HEK293 (cell line): ENCODE results near the gene CAMSAP3.

Experiments used
- CTCF ChIP-seq: fragments of 450-650 bp; formaldehyde crosslinking; IDR thresholded peaks from 2 replicates; pipeline ENCODE4 v1.5.1; 2016; ENCODE audit warnings: missing biosample characterization, missing genetic modification characterization
- REST ChIP-seq: fragments of 450-650 bp; formaldehyde crosslinking; IDR thresholded peaks from 2 replicates; pipeline ENCODE4 v1.5.1; 2016; ENCODE audit warnings: missing biosample characterization, missing genetic modification characterization
- ZNF274 ChIP-seq, 2 experiments: fragments of 200-500 bp in 1 of 2; fragments of 450-650 bp in 1 of 2; sonication (Bioruptor generic) in 1 of 2; formaldehyde crosslinking in 1 of 2; IDR thresholded peaks; 2 replicates each; pipeline versions ENCODE4 v1.5.1 to v1.6.1; 2014 to 2016; ENCODE audit warnings: borderline replicate concordance in 1 of 2, inconsistent platforms in 1 of 2, low read length in 1 of 2, missing biosample characterization in 1 of 2, missing genetic modification characterization in 1 of 2
- ZNF398 ChIP-seq: fragments of 450-650 bp; formaldehyde crosslinking; IDR thresholded peaks from 2 replicates; pipeline ENCODE4 v1.5.1; 2017; ENCODE audit warnings: missing biosample characterization, missing genetic modification characterization
- ZNF501 ChIP-seq: fragments of 450-650 bp; formaldehyde crosslinking; IDR thresholded peaks from 2 replicates; pipeline ENCODE4 v1.5.1; 2016; ENCODE audit warnings: missing biosample characterization, missing genetic modification characterization
- ZNF626 ChIP-seq: fragments of 450-650 bp; sonication (Bioruptor Pico); formaldehyde crosslinking; IDR thresholded peaks from 2 replicates; pipeline ENCODE4 v1.5.1; 2018; ENCODE audit warnings: missing biosample characterization, missing genetic modification characterization, inconsistent platforms
- ZNF768 ChIP-seq: fragments of 450-650 bp; formaldehyde crosslinking; IDR thresholded peaks from 2 replicates; pipeline ENCODE4 v1.5.1; 2018; ENCODE audit warnings: missing biosample characterization, mild to moderate bottlenecking, missing genetic modification characterization
- ZSCAN18 ChIP-seq: fragments of 450-650 bp; formaldehyde crosslinking; IDR thresholded peaks from 2 replicates; pipeline ENCODE4 v1.5.1; 2016; ENCODE audit warnings: missing biosample characterization, missing genetic modification characterization

- no peak for TF ChIP-seq CTCF
- no peak for TF ChIP-seq ZNF768 (tag by site-specific recombination)
- TF ChIP-seq ZSCAN18 (tag by site-specific recombination), result no peak
- TF ChIP-seq ZNF501 (tag by site-specific recombination), result no peak
- TF ChIP-seq ZNF626, result no peak
- TF ChIP-seq ZNF398 (tag by site-specific recombination), result no peak
- no peak for TF ChIP-seq ZNF274 (IDR thresholded peaks at IDR 0.05; ENCODE audit: low read length)
- no peak for TF ChIP-seq ZNF274 (tag by site-specific recombination; IDR thresholded peaks at IDR 0.05; ENCODE audit: borderline replicate concordance)
- no peak for TF ChIP-seq REST (tag by site-specific recombination)
Measured at GRCh38 chr19:7632340-7633203, 36.9 kb downstream of the CAMSAP3 start.
